IPS DF 6.9 (cell line): Measurements from ENCODE around the gene DGCR6L.
"Not testable (repeated sequence)": the region's sequence is repeated elsewhere in the genome, so short reads cannot be mapped to it uniquely, and the experiment has no call there.

Experiments used
- DNase-seq: peaks from one replicate; pipeline ENCODE4 v3.0.0-alpha.2; 2013; ENCODE audit warnings: low read depth, low spot score
- H3K27ac ChIP-seq: one replicate; pipeline ENCODE4 v1.5.1; 2013; ENCODE audit warnings: low read length, control low read depth
- H3K27me3 ChIP-seq: 2 replicates; pipeline ENCODE4 v1.6.1; 2013; ENCODE audit warnings: mild to moderate bottlenecking, low read length; ENCODE audit not compliant: control insufficient read depth, insufficient read depth
- H3K36me3 ChIP-seq: 2 replicates; pipeline ENCODE4 v1.6.1; 2013; ENCODE audit warnings: low read length; ENCODE audit not compliant: control insufficient read depth, insufficient read depth
- H3K4me1 ChIP-seq: 2 replicates; pipeline ENCODE4 v1.6.1; 2013; ENCODE audit warnings: low read length; ENCODE audit not compliant: control insufficient read depth, insufficient read depth
- H3K4me3 ChIP-seq: 2 replicates; pipeline ENCODE4 v1.5.1; 2013; ENCODE audit warnings: mild to moderate bottlenecking, low read length
- H3K9me3 ChIP-seq: 2 replicates; pipeline ENCODE4 v1.6.1; 2013; ENCODE audit warnings: low read length, inconsistent platforms; ENCODE audit not compliant: control insufficient read depth, insufficient read depth
- WGBS: extraction: QIAGEN DNeasy Blood & Tissue Kit; methylation state at CpG from one replicate; pipeline ENCODE4 v1.1.7; 2013; ENCODE audit warnings: mixed read lengths, missing lambda C conversion rate; ENCODE audit not compliant: insufficient read length, insufficient coverage; 5-methylcytosine and 5-hydroxymethylcytosine counted together

DGCR6L gene

DNA sequence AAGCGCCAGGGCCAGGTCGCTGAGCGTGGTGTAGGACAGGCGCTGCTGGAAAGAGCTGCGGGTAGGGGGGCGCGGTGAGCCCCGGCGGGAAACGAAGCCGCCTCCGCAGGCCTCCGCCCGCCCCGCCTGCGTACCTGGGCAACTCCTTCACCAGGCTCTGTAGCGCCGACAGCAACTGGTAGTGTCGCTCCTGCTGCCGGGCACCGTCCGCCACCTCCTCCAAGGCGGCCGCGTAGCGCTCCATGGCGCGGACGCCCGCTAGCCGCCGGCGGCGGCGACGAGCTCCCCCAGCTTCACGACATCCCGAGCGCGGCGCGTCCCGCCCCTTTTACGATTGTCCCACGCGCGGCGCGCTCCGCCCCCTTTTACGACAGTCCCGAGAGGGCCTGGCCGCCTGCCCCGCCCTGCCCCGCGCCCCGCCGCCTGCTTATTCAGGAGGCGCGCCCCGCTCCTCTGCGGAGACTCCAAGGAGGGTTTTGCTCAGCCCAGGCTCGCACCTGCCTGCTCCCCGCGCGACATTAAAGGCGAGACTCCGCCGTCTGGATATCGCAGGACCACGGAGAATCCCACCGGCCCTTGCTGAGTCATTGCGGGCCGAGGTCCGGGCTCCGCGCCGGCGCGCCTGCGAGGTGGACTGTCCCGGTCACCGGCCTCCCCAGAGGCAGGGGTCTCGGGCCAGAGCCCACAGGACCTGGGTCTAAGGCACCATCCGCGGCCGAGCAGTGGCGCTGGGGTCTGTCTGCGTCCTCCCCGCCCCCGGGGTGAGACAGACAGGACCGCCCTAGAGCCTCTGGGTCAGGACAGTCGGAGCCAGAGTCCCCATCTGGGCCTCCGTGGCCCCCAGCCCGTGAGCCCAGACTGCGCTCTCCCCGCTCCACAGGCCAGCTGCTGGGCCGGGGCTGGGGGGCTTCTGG, at the start of gene DGCR6L:
TSS of gene DGCR6L (minus strand) at position 316 of the 914 bp plus-strand sequence. CDS start at position 244, 72 bp downstream.
- Histone ChIP-seq H3K36me3 (0 out of 2 replicates have a peak, but pooled peaks cover under 1% of the 10 kb centered on the region), H3K4me3 (peak within 1 kb of the TSS; percentile 90), H3K9me3 (no peaks in the 10 kb centered on the region), H3K27ac (no peak within 1 kb of the TSS), H3K27me3 (no peaks in the 10 kb centered on the region), H3K4me1 (peaks cover 2% of the 10 kb centered on the region; the same call in 1 of the 2 replicates)
- peak; percentile 88 for DNase-seq
- no CpG with 5 or more reads among the region's 98 CpGs for WGBS

DNA sequence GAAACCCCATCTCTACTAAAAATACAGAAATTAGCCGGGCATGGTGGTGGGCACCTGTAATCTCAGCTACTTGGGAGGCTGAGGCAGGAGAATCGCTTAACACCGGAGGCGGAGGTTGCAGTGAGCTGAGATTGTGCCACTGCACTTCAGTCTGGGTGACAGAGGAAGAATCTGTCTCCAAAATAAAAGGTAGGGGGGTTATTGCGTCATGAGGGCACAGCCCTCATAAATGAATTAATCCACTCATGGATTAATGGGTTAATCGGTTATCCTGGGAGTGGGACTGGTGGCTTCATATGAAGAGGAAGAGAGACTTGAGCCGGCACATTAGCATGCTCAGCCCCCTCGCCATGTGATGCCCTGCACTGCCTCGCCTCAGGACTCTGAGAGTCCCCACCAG, 49.0 kb upstream of the DGCR6L start:
- not testable (repeated sequence) for H3K4me1 ChIP-seq, H3K27ac ChIP-seq, H3K4me3 ChIP-seq, H3K27me3 ChIP-seq, H3K9me3 ChIP-seq, H3K36me3 ChIP-seq, DNase-seq
- WGBS, result no CpG with 5 or more reads among the region's 9 CpGs

DNA sequence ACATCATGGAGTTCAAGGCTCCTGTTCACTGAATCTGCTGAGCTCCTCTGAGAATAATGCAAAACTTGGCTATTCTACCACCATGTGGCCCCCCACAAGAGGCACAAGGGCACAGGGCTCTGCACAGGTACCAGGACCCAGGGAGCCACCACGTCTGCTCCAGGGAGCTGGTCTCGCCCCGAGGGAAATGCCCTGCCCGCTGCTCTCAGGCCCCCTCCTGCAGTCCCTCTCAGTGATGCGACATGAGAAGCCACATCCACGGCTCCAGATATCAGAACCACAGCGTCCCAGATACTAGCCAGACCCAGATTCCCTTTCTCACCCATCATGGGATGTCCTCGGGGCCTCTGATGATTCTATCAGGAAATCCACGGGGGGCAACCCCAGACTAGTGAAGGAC, 47.0 kb upstream of the DGCR6L start:
- not testable (repeated sequence) for H3K36me3 ChIP-seq, H3K27ac ChIP-seq, H3K27me3 ChIP-seq, H3K9me3 ChIP-seq, DNase-seq, H3K4me1 ChIP-seq, H3K4me3 ChIP-seq
- no CpG with 5 or more reads among the region's 9 CpGs for WGBS

DNA sequence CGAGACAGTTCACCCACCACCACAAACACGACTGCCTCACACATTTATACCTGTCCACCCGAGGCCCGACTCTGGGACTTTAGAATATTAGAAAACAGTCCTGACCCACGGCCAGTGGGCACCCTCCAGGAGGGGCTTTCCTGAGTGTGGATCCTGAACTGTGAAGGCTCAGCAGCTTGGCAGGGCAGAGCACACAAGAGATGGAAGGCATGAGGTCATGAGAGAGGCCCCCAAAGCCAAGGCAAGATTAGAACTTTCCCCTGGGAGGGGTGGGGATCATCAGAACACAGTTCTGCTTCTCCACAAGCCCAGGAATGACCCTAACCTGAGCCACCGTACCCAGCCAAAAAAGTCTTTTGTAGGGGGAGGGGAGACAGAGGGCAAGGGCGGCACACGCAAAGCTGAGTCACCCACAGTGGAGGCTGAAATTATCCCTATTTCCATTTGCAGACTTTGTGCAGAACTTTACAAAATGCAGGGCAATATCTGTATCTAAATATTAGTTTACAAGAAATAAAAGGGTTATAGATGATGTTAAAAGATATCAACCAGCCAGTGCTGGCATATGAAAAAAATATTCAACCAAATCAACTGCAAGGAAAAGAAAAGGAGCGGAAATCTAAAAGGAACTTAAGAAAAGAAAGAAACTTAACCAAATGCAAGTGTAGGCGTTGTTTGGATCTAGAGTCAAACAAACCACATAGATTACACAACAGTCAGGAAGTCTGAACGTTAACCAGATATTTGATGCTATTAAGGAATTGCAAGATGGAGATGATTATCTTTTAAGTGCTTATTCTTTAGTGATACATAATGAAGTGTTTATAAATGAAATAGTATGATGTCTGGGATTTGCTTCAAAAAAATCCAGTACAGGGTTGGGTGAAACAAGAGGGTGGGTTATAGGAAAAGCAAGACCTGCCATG, 44.7 kb upstream of the DGCR6L start:
- not testable (repeated sequence) for H3K27me3 ChIP-seq, DNase-seq, H3K36me3 ChIP-seq, H3K9me3 ChIP-seq, H3K4me1 ChIP-seq, H3K27ac ChIP-seq, H3K4me3 ChIP-seq
- WGBS, result no CpG with 5 or more reads among the region's 11 CpGs

DNA sequence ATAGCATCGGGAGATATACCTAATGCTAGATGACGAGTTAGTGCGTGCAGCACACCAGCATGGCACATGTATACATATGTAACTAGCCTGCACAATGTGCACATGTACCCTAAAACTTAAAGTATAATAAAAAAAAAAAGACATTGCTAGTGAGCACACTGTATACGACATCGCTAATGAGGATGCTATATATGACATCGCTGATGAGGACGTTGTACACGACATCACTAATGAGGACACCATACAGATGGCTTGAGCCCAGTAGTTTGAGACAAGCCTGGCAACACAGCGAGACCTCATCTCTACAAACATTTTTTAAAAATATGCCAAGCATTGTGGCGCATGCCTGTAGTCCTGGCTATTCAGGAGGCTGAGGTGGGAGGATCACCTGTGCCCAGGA, 42.5 kb upstream of the DGCR6L start:
- H3K27me3 ChIP-seq, H3K9me3 ChIP-seq, H3K27ac ChIP-seq, H3K4me1 ChIP-seq, H3K36me3 ChIP-seq, H3K4me3 ChIP-seq, DNase-seq: not testable (repeated sequence)
- WGBS, result no CpG with 5 or more reads among the region's 10 CpGs

DNA sequence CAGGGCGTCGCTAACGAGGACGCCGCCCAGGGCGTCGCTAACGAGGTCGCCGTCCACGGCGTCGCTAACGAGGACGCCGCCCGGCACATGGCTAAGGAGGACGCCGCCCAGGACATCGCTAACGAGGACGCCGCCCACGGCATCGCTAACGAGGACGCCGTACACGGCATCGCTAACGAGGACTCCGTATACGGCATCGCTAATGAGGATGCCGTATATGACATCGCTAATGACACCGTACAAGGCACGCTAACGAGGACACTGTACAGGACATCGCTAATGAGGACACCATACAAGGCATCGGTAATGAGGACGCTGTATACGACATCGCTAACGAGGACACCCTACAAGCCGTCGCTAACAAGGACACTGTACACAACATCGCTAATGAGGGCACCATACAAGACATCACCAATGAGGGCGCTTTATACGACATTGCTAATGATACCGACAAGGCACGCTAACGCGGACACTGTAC, 41.9 kb upstream of the DGCR6L start:
- H3K9me3 ChIP-seq, H3K36me3 ChIP-seq, H3K27me3 ChIP-seq, H3K4me3 ChIP-seq, H3K4me1 ChIP-seq, DNase-seq, H3K27ac ChIP-seq: not testable (repeated sequence)
- no CpG with 5 or more reads among the region's 54 CpGs for WGBS

DNA sequence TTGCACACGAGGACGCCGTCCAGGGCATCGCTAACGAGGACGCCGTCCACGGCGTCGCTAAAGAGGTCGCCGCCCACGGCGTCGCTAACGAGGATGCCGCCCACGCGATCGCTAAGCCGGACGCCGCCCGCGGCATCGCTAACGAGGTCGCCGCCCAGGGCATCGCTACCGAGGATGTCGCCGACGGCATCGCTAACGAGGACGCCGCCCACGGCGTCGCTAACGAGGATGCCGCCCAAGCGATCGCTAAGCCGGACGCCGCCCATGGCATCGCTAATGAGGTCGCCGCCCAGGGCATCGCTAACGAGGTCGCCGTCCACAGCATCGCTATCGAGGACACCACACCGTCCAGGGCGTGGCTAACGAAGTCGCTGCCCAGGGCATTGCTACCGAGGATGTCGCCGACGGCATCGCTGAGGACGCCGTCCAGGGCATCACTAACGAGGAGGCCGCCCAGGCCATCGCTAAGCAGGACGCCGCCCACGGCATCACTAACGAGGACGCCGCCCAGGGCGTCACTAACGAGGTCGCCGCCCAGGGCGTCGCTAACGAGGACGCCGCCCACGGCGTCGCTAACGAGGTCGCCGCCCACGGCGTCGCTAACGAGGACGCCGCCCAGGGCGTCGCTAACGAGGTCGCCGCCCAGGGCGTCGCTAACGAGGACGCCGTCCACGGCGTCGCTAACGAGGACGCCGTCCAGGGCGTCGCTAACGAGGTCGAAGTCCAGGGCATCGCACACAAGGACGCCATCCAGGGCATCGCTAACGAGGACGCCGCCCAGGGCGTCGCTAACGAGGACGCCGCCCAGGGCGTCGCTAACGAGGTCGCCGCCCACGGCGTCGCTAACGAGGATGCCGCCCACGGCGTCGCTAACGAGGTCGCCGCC, 41.2 kb upstream of the DGCR6L start:
- H3K27me3 ChIP-seq, H3K36me3 ChIP-seq, H3K4me1 ChIP-seq, H3K4me3 ChIP-seq, DNase-seq, H3K27ac ChIP-seq, H3K9me3 ChIP-seq: not testable (repeated sequence)
- WGBS, result no CpG with 5 or more reads among the region's 145 CpGs

DNA sequence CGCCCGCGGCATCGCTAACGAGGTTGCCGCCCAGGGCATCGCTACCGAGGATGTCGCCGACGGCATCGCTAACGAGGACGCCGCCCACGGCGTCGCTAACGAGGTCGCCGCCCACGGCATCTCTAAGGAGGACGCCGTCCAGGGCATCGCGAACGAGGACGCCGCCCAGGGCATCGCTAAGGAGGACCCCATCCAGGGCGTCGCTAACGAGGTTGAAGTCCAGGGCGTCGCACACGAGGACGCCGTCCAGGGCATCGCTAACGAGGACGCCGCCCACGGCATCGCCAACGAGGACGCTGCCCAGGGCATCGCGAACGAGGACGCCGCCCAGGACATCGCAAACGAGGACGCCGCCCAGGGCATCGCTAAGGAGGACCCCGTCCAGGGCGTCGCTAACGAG, 40.4 kb upstream of the DGCR6L start:
- no CpG with 5 or more reads among the region's 60 CpGs for WGBS
- H3K4me3 ChIP-seq, H3K27ac ChIP-seq, H3K9me3 ChIP-seq, H3K27me3 ChIP-seq, DNase-seq, H3K4me1 ChIP-seq, H3K36me3 ChIP-seq: not testable (repeated sequence)

DNA sequence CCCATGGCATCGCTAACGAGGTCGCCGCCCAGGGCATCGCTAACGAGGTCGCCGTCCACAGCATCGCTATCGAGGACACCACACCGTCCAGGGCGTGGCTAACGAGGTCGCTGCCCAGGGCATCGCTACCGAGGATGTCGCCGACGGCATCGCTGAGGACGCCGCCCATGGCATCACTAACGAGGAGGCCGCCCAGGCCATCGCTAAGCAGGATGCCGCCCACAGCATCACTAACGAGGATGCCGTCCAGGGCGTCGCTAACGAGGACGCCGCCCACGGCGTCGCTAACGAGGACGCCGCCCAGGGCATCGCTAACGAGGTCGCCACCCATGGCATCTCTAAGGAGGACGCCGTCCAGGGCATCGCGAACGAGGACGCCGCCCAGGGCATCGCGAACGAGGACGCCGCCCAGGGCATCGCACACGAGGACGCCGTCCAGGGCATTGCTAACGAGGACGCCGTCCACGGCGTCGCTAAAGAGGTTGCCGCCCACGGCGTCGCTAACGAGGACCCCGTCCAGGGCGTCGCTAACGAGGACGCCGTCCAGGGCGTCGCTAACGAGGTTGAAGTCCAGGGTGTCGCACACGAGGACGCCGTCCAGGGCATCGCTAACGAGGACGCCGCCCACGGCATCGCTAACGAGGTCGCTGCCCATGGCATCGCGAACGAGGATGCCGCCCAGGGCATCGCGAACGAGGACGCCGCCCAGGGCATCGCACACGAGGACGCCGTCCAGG, 38.8 kb upstream of the DGCR6L start:
- not testable (repeated sequence) for DNase-seq, H3K9me3 ChIP-seq, H3K4me1 ChIP-seq, H3K27me3 ChIP-seq, H3K4me3 ChIP-seq, H3K36me3 ChIP-seq, H3K27ac ChIP-seq
- WGBS, result no CpG with 5 or more reads among the region's 103 CpGs
